Adrenal gland (tissue), 5 donors: ENCODE measurements around the gene SERPIND1.

Experiments
- CTCF ChIP-seq, 6 experiments: fragments of 450-650 bp in 4 of 6; fragments of 200-600 bp in 2 of 6; sonication (generic) in 1 of 6; IDR thresholded peaks; 1 replicate in 5 of 6; 2 replicates in 1 of 6; pipeline versions ENCODE4 v1.5.1 to v1.8.0; 2016 to 2021; ENCODE audit warnings: antibody characterized with exemption in 6 of 6, mild to moderate bottlenecking in 2 of 6, moderate library complexity in 1 of 6
- POLR2A ChIP-seq, 2 donors: fragments of 450-650 bp; IDR thresholded peaks; one replicate each; pipeline ENCODE4 v1.6.1; 2017; ENCODE audit warnings: antibody characterized with exemption in 2 of 2, mild to moderate bottlenecking in 2 of 2, moderate library complexity in 1 of 2
- donor health status: DM: no; HTN: no; CAD: no.

GRCh38 chr22:20809538-20810185 lies 35.7 kb downstream of the SERPIND1 start:
- TF ChIP-seq CTCF (IDR thresholded peaks at IDR 0.05) (no peak), POLR2A (IDR thresholded peaks at IDR 0.05) (no peak)
